HepG2 (cell line): ENCODE results near the gene FAM162A. TPM values are rescaled to one million over a fixed set of nuclear protein-coding genes. Genes with fewer than 3 reads are reported as not detected.

Experiments
- ATAC-seq: fragments of 200-7000 bp; cut with Tn5 transposase; 3 replicates; pipeline ENCODE4 v1.9.1; 2020; ENCODE audit warnings: mild to moderate bottlenecking, moderate library complexity
- BruUV-seq: library from RNA; stranded (reverse); fragments of 400-500 nt; replicated peaks from 2 replicates; lab custom pipeline; 2021; lab: Mats Ljungman, UMichigan
- CTCF ChIA-PET: fragments of 300-600 bp; formaldehyde crosslinking; extraction: SDS; loops from one replicate; lab custom pipeline; 2021; ENCODE audit warnings: low total read pairs, inconsistent platforms, low intra/inter-chr PET ratio; lab: Yijun Ruan, JAX
- POLR2A ChIA-PET: fragments of 350-600 bp; sonication (Branson Sonifier 250); formaldehyde crosslinking; loops from one replicate; lab custom pipeline; 2020; ENCODE audit warnings: antibody characterized with exemption, inconsistent platforms; lab: Yijun Ruan, JAX
- DNase-seq: peaks from one replicate; pipeline ENCODE4 v3.0.0-alpha.2; 2015; ENCODE audit warnings: low spot score
- FAIRE-seq: peaks from 3 replicates; lab custom pipeline; 2011; peaks lifted over from hg19 to GRCh38; lab: Jason Lieb, UNC
- H2AFZ ChIP-seq: one replicate; pipeline ENCODE4 v1.6.1; 2011; ENCODE audit warnings: low read length, inconsistent platforms
- H3K27ac ChIP-seq: fragments of 300-600 bp; 3 replicates; pipeline ENCODE4 v1.8.0; 2011; ENCODE audit warnings: mixed run types, mild to moderate bottlenecking, mixed read lengths, low read length, inconsistent platforms; ENCODE audit not compliant: insufficient read depth; ENCODE audit errors: extremely low read length
- H3K27me3 ChIP-seq, 2 experiments: fragments of 200-600 bp in 1 of 2; 2 replicates in 1 of 2; 3 replicates in 1 of 2; pipeline versions ENCODE4 v1.6.0 to v1.8.0; 2011; ENCODE audit warnings: low read length in 2 of 2, mild to moderate bottlenecking in 2 of 2, moderate library complexity in 2 of 2, inconsistent platforms in 1 of 2; ENCODE audit not compliant: insufficient read depth in 2 of 2, control insufficient read depth in 1 of 2
- H3K36me3 ChIP-seq, 2 experiments: fragments of 200-600 bp in 1 of 2; replicated peaks in 1 of 2; 2 replicates in 1 of 2; 3 replicates in 1 of 2; pipeline versions ENCODE4 v1.5.1 to v1.8.0; 2011; ENCODE audit warnings: low read length in 2 of 2, inconsistent platforms in 1 of 2; ENCODE audit not compliant: insufficient read depth in 2 of 2, control insufficient read depth in 1 of 2
- H3K4me1 ChIP-seq: 2 replicates; pipeline ENCODE4 v1.5.1; 2012; ENCODE audit warnings: low read length, inconsistent platforms; ENCODE audit not compliant: insufficient read depth
- H3K4me2 ChIP-seq: 2 replicates; pipeline ENCODE4 v1.6.0; 2011; ENCODE audit warnings: low read depth, low read length, inconsistent platforms
- H3K4me3 ChIP-seq, 3 experiments: fragments of 200-600 bp in 1 of 3; sonication (generic), shearing (Covaris generic) in 1 of 3; replicated peaks in 1 of 3; 2 replicates each; pipeline ENCODE4 v1.5.1; 2011 to 2016; ENCODE audit warnings: low read length in 3 of 3, inconsistent platforms in 2 of 3, low read depth in 2 of 3, mild to moderate bottlenecking in 2 of 3, control low read depth in 1 of 3, mixed read lengths in 1 of 3; ENCODE audit not compliant: insufficient read depth in 1 of 3
- H3K79me2 ChIP-seq: one replicate; pipeline ENCODE4 v1.6.1; 2011; ENCODE audit warnings: low read length, inconsistent platforms; ENCODE audit not compliant: insufficient read depth
- H3K9ac ChIP-seq: 2 replicates; pipeline ENCODE4 v1.6.0; 2011; ENCODE audit warnings: mild to moderate bottlenecking, low read depth, low read length, inconsistent platforms; ENCODE audit not compliant: insufficient read depth
- H3K9me3 ChIP-seq: 2 replicates; pipeline ENCODE4 v1.5.1; 2012; ENCODE audit warnings: mild to moderate bottlenecking, low read length
- H4K20me1 ChIP-seq: 2 replicates; pipeline ENCODE4 v1.6.0; 2011; ENCODE audit warnings: inconsistent platforms, mild to moderate bottlenecking, low read length, moderate library complexity; ENCODE audit not compliant: insufficient read depth
- BHLHE40 ChIP-seq: IDR thresholded peaks from 2 replicates; pipeline ENCODE4 v1.6.1; 2011; ENCODE audit warnings: low read length, improper control_type of control experiment
- CBX5 ChIP-seq: sonication (generic); formaldehyde crosslinking; IDR thresholded peaks from 2 replicates; pipeline ENCODE4 v1.4.0; 2020; ENCODE audit warnings: missing genetic modification reagents, borderline replicate concordance
- DMAP1 ChIP-seq: IDR thresholded peaks from 2 replicates; pipeline ENCODE4 v1.6.1; 2016
- HNF4A ChIP-seq: sonication (generic); formaldehyde crosslinking; IDR thresholded peaks from 2 replicates; pipeline ENCODE4 v1.4.0; 2020; ENCODE audit warnings: missing genetic modification reagents
- NAIF1 ChIP-seq: sonication (generic); formaldehyde crosslinking; IDR thresholded peaks from 2 replicates; pipeline ENCODE4 v1.5.0; 2020; ENCODE audit warnings: mild to moderate bottlenecking, missing genetic modification reagents, borderline replicate concordance
- TSC22D2 ChIP-seq: sonication (generic); formaldehyde crosslinking; IDR thresholded peaks from 2 replicates; pipeline ENCODE4 v1.5.1; 2020; ENCODE audit warnings: missing genetic modification reagents, mild to moderate bottlenecking, borderline replicate concordance
- ZBTB20 ChIP-seq: sonication (generic); formaldehyde crosslinking; IDR thresholded peaks from 2 replicates; pipeline ENCODE4 v1.8.1; 2023; ENCODE audit warnings: missing genetic modification reagents, low read depth, mild to moderate bottlenecking, borderline replicate concordance
- ZBTB21 ChIP-seq: sonication (generic); formaldehyde crosslinking; IDR thresholded peaks from 2 replicates; pipeline ENCODE4 v1.4.0; 2020; ENCODE audit warnings: missing genetic modification reagents
- ZNF101 ChIP-seq: sonication (generic); formaldehyde crosslinking; IDR thresholded peaks from 2 replicates; pipeline ENCODE4 v1.4.0; 2020; ENCODE audit warnings: mild to moderate bottlenecking, low read depth, missing genetic modification reagents, borderline replicate concordance
- ZNF335 ChIP-seq: sonication (generic); formaldehyde crosslinking; IDR thresholded peaks from 2 replicates; pipeline ENCODE4 v1.4.0; 2020; ENCODE audit warnings: missing genetic modification reagents
- ZNF362 ChIP-seq: sonication (generic); formaldehyde crosslinking; IDR thresholded peaks from 2 replicates; pipeline ENCODE4 v1.4.0; 2020; ENCODE audit warnings: missing genetic modification reagents, mild to moderate bottlenecking, borderline replicate concordance
- ZNF652 ChIP-seq: IDR thresholded peaks from 2 replicates; pipeline ENCODE4 v1.6.1; 2016; ENCODE audit warnings: low read depth, borderline replicate concordance
- ZNF709 ChIP-seq: sonication (generic); formaldehyde crosslinking; IDR thresholded peaks from 2 replicates; pipeline ENCODE4 v1.5.0; 2020; ENCODE audit warnings: mild to moderate bottlenecking, missing genetic modification reagents
- ZNF878 ChIP-seq: sonication (generic); formaldehyde crosslinking; IDR thresholded peaks from 2 replicates; pipeline ENCODE4 v1.8.1; 2023; ENCODE audit warnings: mild to moderate bottlenecking, missing genetic modification reagents, moderate library complexity
- WGBS: methylation state at CpG from one replicate; pipeline ENCODE4 v1.1.6; 2017; ENCODE audit warnings: low lambda C conversion rate; 5-methylcytosine and 5-hydroxymethylcytosine counted together
- in situ Hi-C: cut with HindIII; loops from 2 replicates; pipeline ENCODE4 v1.10.0; 2017; ENCODE audit warnings: low pct_unique_long_range_greater_than_20kb; ENCODE audit not compliant: extremely low pct_ligation_motif_present
- intact Hi-C: fragments of 100-400 bp; cut with micrococcal nuclease; formaldehyde crosslinking; loops from one replicate; pipeline ENCODE4 v1.10.0; 2022; ENCODE audit not compliant: unreplicated experiment
- polyA plus RNA-seq, 8 experiments: library from polyadenylated mRNA; depleted of rRNA in 3 of 8; stranded (reverse) in 7 of 8; unstranded in 1 of 8; fragments of >200 nt; fragmentation: Illumina TruSeq in 4 of 8; extraction: Trizol in 4 of 8; gene quantifications; 2 replicates each; pipeline versions ENCODE4 v1.2.1 to v1.2.3, GENCODE V29; 2011 to 2016; ENCODE audit warnings: low read depth in 4 of 8, missing spikeins in 1 of 8, mixed read lengths in 1 of 8; ENCODE audit not compliant: insufficient read depth in 1 of 8
- total RNA-seq, 5 experiments: library from RNA; depleted of rRNA; stranded (reverse); fragments of >200 nt; fragmentation: Illumina TruSeq; extraction: Trizol; gene quantifications; 2 replicates each; pipeline ENCODE4 v1.2.3, GENCODE V29; 2016; ENCODE audit warnings: low read depth in 1 of 5
- TF ChIP-seq, protein P1 (sequence below): fragments of 450-650 bp; IDR thresholded peaks from 2 replicates; pipeline ENCODE4 v1.6.1; 2016
- TF ChIP-seq, protein P2 (sequence below): sonication (generic); formaldehyde crosslinking; IDR thresholded peaks from 2 replicates; pipeline ENCODE4 v1.5.0; 2020; ENCODE audit warnings: mild to moderate bottlenecking, missing genetic modification reagents
- TF ChIP-seq, protein P3 (sequence below): sonication (generic); formaldehyde crosslinking; IDR thresholded peaks from 2 replicates; pipeline ENCODE4 v1.4.0; 2020; ENCODE audit warnings: low read depth, mild to moderate bottlenecking, missing genetic modification reagents

FAM162A gene
- total and polyA plus RNA-seq, 2 of the 13 experiments (the other 11 are each of a cell fraction or from before 2014, with no cell fraction given): 115 to 155 TPM

DNA sequence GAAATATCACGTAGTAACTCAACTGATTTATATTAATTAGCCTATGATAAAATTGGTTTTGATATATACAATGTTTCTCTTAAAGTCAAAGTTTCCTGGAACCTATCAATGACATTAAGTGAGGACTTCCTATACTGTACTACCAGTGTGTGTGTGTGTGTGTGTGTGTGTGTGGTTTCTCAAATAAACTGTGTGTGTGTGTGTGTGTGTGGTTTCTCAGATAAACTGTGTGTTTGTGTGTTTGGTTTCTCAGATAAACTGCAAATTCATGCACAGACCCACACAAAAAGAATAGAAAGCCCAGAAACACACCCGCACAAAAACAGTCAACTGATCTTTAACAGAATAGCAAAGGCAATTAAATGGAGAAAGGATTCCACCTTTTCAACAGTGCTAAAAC is 46.4 kb downstream of the FAM162A start:
- Histone ChIP-seq H3K36me3 (peaks cover 6 to 36% of the 10 kb centered on the region in 2 experiments; a peak in 4 of 5 replicates), H3K9ac (no peak overlapping the region), H4K20me1 (no peaks in the 10 kb centered on the region), H3K27ac (no peak overlapping the region), H3K4me1 (no peaks in the 10 kb centered on the region), H3K9me3 (no peaks in the 10 kb centered on the region), H3K4me3 (no peak overlapping the region), H3K27me3 (no peaks in the 10 kb centered on the region), H3K79me2 (no peaks in the 10 kb centered on the region), H2AFZ (no peak overlapping the region), H3K4me2 (no peak overlapping the region)
- TF ChIP-seq ZBTB21: no peak
- no peak for TF ChIP-seq NAIF1 (CRISPR knock-in tag)
- no peak for TF ChIP-seq ZNF652 (CRISPR knock-in tag)
- TF ChIP-seq, protein P1, sequence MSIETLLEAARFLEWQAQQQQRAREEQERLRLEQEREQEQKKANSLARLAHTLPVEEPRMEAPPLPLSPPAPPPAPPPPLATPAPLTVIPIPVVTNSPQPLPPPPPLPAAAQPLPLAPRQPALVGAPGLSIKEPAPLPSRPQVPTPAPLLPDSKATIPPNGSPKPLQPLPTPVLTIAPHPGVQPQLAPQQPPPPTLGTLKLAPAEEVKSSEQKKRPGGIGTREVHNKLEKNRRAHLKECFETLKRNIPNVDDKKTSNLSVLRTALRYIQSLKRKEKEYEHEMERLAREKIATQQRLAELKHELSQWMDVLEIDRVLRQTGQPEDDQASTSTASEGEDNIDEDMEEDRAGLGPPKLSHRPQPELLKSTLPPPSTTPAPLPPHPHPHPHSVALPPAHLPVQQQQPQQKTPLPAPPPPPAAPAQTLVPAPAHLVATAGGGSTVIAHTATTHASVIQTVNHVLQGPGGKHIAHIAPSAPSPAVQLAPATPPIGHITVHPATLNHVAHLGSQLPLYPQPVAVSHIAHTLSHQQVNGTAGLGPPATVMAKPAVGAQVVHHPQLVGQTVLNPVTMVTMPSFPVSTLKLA: no peak
- TF ChIP-seq, protein P2, sequence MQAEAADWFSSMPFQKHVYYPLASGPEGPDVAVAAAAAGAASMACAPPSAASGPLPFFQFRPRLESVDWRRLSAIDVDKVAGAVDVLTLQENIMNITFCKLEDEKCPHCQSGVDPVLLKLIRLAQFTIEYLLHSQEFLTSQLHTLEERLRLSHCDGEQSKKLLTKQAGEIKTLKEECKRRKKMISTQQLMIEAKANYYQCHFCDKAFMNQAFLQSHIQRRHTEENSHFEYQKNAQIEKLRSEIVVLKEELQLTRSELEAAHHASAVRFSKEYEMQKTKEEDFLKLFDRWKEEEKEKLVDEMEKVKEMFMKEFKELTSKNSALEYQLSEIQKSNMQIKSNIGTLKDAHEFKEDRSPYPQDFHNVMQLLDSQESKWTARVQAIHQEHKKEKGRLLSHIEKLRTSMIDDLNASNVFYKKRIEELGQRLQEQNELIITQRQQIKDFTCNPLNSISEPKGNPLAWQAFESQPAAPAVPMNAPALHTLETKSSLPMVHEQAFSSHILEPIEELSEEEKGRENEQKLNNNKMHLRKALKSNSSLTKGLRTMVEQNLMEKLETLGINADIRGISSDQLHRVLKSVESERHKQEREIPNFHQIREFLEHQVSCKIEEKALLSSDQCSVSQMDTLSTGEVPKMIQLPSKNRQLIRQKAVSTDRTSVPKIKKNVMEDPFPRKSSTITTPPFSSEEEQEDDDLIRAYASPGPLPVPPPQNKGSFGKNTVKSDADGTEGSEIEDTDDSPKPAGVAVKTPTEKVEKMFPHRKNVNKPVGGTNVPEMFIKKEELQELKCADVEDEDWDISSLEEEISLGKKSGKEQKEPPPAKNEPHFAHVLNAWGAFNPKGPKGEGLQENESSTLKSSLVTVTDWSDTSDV: no peak
- TF ChIP-seq BHLHE40: no peak
- TF ChIP-seq ZNF878 (CRISPR knock-in tag): no peak
- no peak for TF ChIP-seq HNF4A (CRISPR knock-in tag)
- no peak for TF ChIP-seq ZNF362 (CRISPR knock-in tag)
- TF ChIP-seq ZBTB20: no peak
- no peak for TF ChIP-seq TSC22D2 (CRISPR knock-in tag)
- TF ChIP-seq, protein P3, sequence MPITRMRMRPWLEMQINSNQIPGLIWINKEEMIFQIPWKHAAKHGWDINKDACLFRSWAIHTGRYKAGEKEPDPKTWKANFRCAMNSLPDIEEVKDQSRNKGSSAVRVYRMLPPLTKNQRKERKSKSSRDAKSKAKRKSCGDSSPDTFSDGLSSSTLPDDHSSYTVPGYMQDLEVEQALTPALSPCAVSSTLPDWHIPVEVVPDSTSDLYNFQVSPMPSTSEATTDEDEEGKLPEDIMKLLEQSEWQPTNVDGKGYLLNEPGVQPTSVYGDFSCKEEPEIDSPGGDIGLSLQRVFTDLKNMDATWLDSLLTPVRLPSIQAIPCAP (CRISPR knock-in tag): no peak
- no peak for TF ChIP-seq CBX5 (CRISPR knock-in tag)
- no peak for TF ChIP-seq ZNF709 (CRISPR knock-in tag)
- TF ChIP-seq ZNF335 (CRISPR knock-in tag): no peak
- TF ChIP-seq ZNF101 (CRISPR knock-in tag): no peak
- no peak for TF ChIP-seq DMAP1 (CRISPR knock-in tag)
- in situ Hi-C loops: no loop called here
- POLR2A ChIA-PET: no interaction called here
- 95% methylated on average over 2 of the region's 2 CpGs for WGBS
- no TSS peak for BruUV-seq
- intact Hi-C loops: no loop called here
- FAIRE-seq (no peak), DNase-seq (no peak), ATAC-seq (no peak)
- CTCF ChIA-PET: no interaction called here
